Progenitor cell of endocrine pancreas (in vitro differentiated cells): Measurements from ENCODE around the gene LMAN2. TPM values are rescaled to one million over a fixed set of nuclear protein-coding genes. Genes with fewer than 3 reads are reported as not detected.

Experiments used
- DNase-seq: peaks from one replicate; pipeline ENCODE4 v3.0.0; 2021; ENCODE audit warnings: low spot score; ENCODE audit not compliant: unreplicated experiment
- H3K27ac Mint-ChIP-seq: 2 replicates; pipeline ENCODE4 v1.8.0; 2021; ENCODE audit warnings: mild to moderate bottlenecking, moderate library complexity, mixed read lengths
- H3K27me3 Mint-ChIP-seq: 2 replicates; pipeline ENCODE4 v1.8.0; 2021; ENCODE audit warnings: mixed read lengths
- H3K36me3 Mint-ChIP-seq: 2 replicates; pipeline ENCODE4 v1.8.0; 2022; ENCODE audit warnings: mixed read lengths; ENCODE audit not compliant: insufficient read depth
- H3K4me1 Mint-ChIP-seq: 2 replicates; pipeline ENCODE4 v1.8.0; 2021; ENCODE audit warnings: low read depth, mixed read lengths
- H3K4me3 Mint-ChIP-seq: 2 replicates; pipeline ENCODE4 v1.8.0; 2021; ENCODE audit warnings: low read depth, mild to moderate bottlenecking, moderate library complexity, mixed read lengths
- H3K9me3 Mint-ChIP-seq: 2 replicates; pipeline ENCODE4 v1.8.0; 2021; ENCODE audit warnings: low read depth, mixed read lengths
- long read RNA-seq: library from polyadenylated mRNA; unstranded; transcript quantifications from one replicate; pipeline ENCODE4 v2.0.0, GENCODE V29; 2020
- total RNA-seq: library from RNA; stranded (reverse); gene quantifications from 2 replicates; pipeline ENCODE4 v1.2.1, GENCODE V29; 2021
- TF ChIP-seq, protein P1 (sequence below): fragments of 200-600 bp; sonication (generic); IDR thresholded peaks from one replicate; pipeline ENCODE4 v1.5.0; 2021; ENCODE audit warnings: antibody characterized with exemption, mild to moderate bottlenecking; ENCODE audit not compliant: unreplicated experiment

The LMAN2 gene
- 106 and 111 TPM in 2 replicates for total RNA-seq
- long read RNA-seq, transcript LMAN2-201 (8 exons, 1,800 nt): major isoform, 348 of 365 reads
- long read RNA-seq, transcript LMAN2-208 (8 exons, 1,149 nt): minor isoform, 5 of 365 reads
- long read RNA-seq, partial matches to known transcripts: 5 of 365 reads
- long read RNA-seq, other reads (novel, unspliced or antisense): 6 of 365 reads

- peak; percentile 64 for DNase-seq
- Mint-ChIP-seq H3K9me3 (no peaks in the 10 kb centered on the region), H3K4me3 (peak within 1 kb of the TSS; percentile 97), H3K27me3 (peaks cover 12% of the 10 kb centered on the region), H3K27ac (peak within 1 kb of the TSS; percentile 99), H3K4me1 (peaks cover 20% of the 10 kb centered on the region), H3K36me3 (peaks cover 1% of the 10 kb centered on the region)
- TF ChIP-seq, protein P1, sequence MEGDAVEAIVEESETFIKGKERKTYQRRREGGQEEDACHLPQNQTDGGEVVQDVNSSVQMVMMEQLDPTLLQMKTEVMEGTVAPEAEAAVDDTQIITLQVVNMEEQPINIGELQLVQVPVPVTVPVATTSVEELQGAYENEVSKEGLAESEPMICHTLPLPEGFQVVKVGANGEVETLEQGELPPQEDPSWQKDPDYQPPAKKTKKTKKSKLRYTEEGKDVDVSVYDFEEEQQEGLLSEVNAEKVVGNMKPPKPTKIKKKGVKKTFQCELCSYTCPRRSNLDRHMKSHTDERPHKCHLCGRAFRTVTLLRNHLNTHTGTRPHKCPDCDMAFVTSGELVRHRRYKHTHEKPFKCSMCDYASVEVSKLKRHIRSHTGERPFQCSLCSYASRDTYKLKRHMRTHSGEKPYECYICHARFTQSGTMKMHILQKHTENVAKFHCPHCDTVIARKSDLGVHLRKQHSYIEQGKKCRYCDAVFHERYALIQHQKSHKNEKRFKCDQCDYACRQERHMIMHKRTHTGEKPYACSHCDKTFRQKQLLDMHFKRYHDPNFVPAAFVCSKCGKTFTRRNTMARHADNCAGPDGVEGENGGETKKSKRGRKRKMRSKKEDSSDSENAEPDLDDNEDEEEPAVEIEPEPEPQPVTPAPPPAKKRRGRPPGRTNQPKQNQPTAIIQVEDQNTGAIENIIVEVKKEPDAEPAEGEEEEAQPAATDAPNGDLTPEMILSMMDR: no peak
Measured at GRCh38 chr5:177351392-177352329, at the start of gene LMAN2. TSS of gene LMAN2 (minus strand) at chr5:177351668. CDS start at chr5:177351647, 21 bp downstream.

DNA sequence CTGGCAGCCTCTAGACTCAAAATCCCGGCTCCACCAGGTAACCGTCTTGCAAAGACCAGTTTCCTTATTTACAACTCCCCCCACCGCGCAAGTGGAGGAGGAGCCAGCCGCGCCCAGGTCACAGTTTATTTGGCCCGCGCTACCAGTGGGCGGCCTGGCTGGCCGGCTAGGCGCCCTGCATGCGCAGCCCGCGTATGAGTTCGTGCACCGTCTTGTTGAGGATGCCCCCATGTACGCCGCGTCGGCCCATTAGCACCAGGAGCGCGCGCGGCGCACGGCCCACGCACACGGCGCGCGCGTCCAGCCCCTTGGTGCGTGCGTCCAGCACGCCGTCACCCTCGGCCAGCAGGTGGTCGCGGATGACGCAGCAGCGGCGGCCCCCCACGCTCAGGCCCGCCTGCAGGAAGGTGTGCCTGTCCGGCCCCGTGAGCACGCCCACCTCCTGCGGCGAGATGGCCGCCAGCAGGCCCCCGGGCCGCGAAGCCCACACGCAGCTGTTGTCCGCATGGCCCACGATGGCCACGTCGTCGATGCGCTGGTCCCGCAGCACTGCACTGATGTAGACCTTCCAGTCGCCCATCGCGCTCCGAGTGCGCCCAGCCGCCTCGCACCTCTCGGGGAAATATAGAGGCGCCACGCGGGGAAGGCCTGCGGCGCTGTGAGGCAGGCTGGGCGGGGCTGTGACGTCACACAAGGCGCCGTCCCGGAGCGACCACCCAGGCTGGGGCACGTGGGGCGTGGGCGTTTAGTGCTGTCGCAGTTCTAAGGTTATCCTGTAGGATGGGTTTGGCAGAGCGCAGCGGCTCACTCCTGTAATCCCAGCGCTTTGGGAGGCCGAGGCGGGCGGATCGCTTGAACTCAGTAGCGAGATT, 48.8 kb upstream of the LMAN2 start, which contains the start of gene PFN3:
Gene PFN3 (minus strand): TSS at position 665 of the 872 bp plus-strand sequence. CDS start 85 bp downstream, at position 580.
- Mint-ChIP-seq H3K36me3 (no peaks in the 10 kb centered on the region), H3K4me3 (no peak within 1 kb of the TSS), H3K4me1 (peaks cover 7% of the 10 kb centered on the region), H3K27ac (no peak within 1 kb of the TSS), H3K9me3 (no peaks in the 10 kb centered on the region), H3K27me3 (peaks cover 53% of the 10 kb centered on the region)
- TF ChIP-seq, protein P1: no peak
- DNase-seq: no peak

DNA sequence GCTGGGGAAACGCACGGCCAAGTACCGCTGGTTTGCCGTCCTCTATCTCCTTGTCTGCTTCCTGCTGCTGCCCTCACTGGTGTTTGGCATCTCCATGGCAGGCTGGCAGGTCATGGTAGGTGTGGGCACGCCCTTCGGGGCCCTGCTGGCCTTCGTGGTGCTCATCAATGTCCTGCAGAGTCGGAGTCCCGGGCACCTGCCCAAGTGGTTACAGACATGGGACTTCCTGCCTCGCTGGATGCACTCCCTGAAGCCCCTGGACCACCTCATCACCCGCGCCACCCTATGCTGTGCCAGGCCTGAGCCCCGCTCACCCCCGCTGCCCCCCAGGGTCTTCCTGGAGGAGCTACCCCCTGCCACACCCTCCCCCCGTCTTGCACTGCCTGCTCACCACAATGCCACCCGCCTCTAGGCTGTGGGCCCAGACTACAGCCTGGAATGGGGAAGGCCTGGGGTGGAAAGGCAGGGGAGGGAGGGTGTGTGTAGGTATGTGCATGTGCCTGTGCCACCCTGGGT, 46.5 kb upstream of the LMAN2 start:
- no peak for DNase-seq
- Mint-ChIP-seq H3K4me1 (peaks cover 4% of the 10 kb centered on the region), H3K9me3 (no peaks in the 10 kb centered on the region), H3K27me3 (peaks cover 43% of the 10 kb centered on the region), H3K27ac (no peak overlapping the region), H3K4me3 (no peak overlapping the region), H3K36me3 (no peaks in the 10 kb centered on the region)
- TF ChIP-seq, protein P1: no peak

DNA sequence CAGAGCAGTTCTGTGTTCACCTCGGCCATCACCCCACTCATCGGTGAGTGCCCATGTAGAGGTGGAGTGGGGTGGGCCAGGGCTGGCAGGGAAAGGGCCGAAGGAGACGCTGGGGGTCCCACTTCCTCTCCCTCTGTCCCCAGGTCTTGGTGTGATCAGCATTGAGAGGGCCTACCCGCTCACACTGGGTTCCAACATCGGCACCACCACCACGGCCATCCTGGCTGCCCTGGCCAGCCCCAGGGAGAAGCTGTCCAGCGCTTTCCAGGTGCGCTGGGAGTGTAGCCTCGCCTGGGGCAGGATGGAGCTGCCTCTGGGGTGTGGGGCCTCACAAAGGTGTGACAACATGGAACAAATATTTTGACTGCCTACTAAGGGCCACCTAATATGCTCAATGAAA, 45.3 kb upstream of the LMAN2 start:
- TF ChIP-seq, protein P1: no peak
- no peak overlapping the region for H3K4me3 Mint-ChIP-seq

More for the DNA sequence above, 45.3 kb upstream of the LMAN2 start:
- Mint-ChIP-seq H3K27ac (no peak overlapping the region), H3K4me1 (no peaks in the 10 kb centered on the region), H3K27me3 (peaks cover 32% of the 10 kb centered on the region), H3K9me3 (no peaks in the 10 kb centered on the region), H3K36me3 (no peaks in the 10 kb centered on the region)
- DNase-seq: no peak
